Brain pericyte (primary cell): ENCODE data around the gene B3GLCT.
"Not testable (repeated sequence)": the region's sequence is repeated elsewhere in the genome, so short reads cannot be mapped to it uniquely, and the experiment has no call there.

Source experiments
- DNase-seq: peaks from one replicate; pipeline ENCODE4 v3.0.0-alpha.2; 2012; ENCODE audit warnings: low read depth, low spot score

B3GLCT gene

DNA sequence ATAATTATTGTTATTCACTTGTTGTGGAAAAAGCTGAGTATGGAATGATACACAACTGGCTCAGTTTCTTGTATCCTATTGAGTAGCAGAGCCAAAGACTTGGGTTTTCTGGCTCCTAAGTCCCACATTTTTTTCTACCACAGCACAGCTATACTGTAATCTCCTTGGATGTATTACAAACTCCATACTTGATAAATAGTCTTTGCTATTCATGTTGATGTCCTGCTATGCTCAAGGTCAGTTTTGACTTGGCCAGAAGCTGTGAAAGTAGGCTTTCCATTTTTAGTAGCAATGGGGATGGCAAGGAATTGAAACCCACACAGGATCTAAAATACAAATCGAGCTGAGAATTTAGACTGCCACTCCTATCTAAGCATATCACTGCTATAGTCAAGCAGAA is 79.1 kb downstream of the B3GLCT start:
- no peak for DNase-seq

- peak; percentile 68 for DNase-seq
Observed at GRCh38 chr13:31282741-31283455, 83.1 kb downstream of the B3GLCT start.

DNA sequence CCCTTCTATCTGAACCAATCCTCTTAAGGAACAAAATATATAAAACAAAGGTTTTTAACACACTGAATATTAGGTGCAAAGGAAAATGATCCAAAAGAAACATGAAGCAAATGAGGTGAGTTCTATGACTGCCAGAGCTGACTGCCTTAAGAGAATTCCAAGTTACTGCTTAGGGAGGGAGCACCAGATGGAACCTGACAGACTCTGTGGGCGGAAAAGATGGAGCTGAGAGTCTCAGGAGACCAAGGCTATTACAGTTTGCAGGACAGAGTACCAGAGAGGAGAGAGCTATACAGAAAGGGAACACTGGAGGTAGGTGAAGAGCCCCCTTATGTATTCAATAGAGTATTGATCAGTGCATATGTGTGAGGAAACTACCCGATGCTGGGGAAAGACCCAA is 87.2 kb downstream of the B3GLCT start:
- DNase-seq = no peak

GRCh38 chr13:31301119-31301518 is 101.3 kb downstream of the B3GLCT start:
- no peak for DNase-seq

- DNase-seq = no peak
Observed at GRCh38 chr13:31310356-31310755, 110.6 kb downstream of the B3GLCT start.

DNA sequence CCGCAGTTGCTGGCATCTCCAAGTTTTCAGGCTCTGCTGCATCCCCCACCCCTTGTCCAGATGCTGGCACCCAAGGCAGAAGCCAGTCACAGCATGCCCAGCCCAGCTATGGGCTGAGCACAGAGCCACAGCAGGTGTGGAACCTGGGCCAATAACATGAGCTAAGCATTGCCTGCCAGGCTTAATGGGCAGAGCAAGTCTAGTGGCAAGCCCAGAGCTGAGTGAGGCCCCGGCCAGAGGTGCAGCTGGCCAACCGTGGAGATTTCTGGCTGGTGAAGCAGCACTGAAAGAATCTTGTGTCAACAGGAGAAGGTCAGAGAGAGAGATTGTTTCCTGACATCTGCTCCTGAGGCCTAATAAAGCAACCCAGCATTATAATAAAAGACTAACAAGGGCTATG is 111.0 kb downstream of the B3GLCT start:
- no peak for DNase-seq

GRCh38 chr13:31311921-31312320 is 112.1 kb downstream of the B3GLCT start:
- no peak for DNase-seq

GRCh38 chr13:31314961-31315360 is 115.2 kb downstream of the B3GLCT start:
- DNase-seq = no peak

GRCh38 chr13:31320946-31321345 is 121.2 kb downstream of the B3GLCT start:
- no peak for DNase-seq

DNA sequence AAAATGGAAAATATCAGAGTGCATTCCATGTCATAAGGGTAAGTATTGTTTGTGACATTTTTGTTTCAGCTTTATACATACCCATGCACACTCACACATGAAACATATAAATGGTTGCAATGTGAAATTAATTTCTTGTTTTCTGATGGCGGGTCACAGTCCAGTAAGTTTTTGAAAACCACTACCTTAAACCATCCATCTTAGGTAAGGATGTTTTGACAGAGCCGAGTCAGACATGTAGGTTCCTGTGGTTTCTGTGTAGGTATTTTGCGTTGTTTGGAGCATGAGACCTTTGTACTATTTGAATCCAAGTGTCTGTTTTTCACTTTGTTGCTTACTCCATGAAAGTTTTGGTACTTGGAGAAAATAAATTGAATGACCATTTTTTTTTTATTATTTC is 121.7 kb downstream of the B3GLCT start:
- DNase-seq = no peak

DNA sequence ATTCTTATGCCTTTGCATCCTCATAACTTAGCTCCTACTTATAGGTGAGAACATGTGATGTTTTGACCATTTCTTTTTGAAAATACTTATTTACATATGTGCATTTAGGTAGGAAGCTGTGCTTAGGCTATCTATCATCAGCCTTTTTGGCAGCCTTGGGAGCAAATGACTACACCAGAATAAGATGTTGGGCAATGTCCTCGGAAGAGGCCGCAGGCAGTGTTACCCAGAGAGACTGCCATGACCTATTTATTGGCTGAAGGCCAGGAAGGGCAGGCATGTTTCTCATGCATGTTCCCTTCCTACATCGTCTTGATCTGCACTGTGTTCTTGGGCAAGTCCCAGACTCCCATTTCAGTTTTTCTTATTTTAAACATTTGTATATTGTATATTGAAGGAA is 122.3 kb downstream of the B3GLCT start:
- DNase-seq = peak; percentile 17

DNA sequence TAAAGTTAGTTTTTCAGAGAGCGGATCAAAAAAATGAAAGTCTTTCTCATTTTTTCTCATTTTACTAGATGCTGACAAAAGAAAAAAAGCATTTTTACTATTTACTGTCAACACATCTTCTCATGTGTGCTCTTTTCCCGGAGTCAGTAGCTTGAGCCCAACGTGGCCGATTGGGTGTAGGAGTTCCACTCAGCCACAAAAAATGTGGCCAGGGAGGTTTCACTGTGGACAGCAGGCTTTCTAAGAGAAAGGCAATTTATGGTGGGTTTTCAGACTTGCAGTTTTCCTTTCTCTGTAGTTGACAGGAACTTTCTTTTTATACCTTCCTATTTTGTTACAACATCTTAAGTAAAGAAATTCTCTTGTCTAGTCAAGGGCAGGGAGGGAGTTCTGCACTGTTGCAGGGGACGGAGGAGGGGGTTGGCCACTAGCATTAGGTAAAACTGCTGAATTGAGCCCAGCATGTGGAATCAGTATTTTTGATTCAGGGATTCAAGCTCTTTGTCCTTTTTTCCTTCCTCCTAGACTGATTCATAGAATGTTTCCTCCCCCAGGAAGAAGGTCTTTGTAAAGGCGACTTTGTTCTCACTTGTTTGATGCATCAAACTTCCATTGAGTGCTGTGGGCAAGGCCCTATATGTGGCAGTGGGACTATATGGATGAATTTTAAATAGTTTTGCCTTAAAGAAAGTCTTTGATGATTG is 123.1 kb downstream of the B3GLCT start:
- DNase-seq = no peak

- no peak for DNase-seq
Observed at GRCh38 chr13:31327182-31327860, 127.5 kb downstream of the B3GLCT start.

GRCh38 chr13:31328549-31329235 is 128.9 kb downstream of the B3GLCT start:
- peak; percentile 5 for DNase-seq

GRCh38 chr13:31330236-31330635 is 130.5 kb downstream of the B3GLCT start:
- DNase-seq = no peak

GRCh38 chr13:31331068-31331467 is 131.3 kb downstream of the B3GLCT start:
- DNase-seq = no peak

DNA sequence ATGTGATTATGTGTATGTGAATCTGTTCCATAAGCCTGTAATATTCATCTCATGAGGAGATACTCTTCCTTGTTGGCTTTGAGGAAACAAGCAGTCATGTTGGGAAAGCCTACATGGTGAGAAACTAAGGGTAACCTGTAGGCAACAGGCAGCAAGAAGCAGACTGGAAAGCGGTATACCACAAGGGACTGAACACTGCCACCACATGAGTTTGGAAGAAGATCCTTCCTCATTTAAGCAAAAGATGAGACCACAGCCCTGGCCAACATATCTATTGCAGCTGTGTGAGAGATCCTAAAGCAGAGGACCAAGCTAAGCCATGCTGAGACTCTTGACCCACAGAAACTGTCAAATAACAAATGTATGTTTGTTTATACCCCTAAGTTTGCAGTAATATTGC is 134.8 kb downstream of the B3GLCT start:
- no peak for DNase-seq

DNA sequence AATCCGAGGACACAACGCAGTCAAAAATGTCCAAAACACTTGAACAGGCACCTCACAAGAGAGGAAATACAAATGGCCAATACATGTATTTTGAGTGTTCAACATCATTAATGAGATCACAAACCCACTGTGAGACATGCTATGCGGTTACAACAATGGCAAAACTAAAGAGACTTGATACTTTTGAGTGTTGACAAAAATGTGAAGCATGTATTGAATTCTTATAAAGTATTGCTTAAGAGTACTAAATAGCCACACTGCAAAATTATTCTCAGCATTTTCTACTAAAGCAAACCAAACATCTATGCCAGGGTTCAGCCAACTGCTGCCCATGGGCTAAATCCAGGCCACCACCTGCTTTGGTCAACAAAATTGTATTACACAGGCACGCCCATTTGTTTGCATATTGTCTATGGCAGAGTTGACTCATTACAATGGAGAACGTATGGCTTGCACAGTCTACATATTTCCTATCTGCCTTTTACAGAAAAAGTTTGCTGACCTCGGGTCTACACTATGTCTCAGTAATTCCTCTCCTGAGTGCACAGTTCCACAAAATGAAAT is 135.3 kb downstream of the B3GLCT start:
- no peak for DNase-seq

DNA sequence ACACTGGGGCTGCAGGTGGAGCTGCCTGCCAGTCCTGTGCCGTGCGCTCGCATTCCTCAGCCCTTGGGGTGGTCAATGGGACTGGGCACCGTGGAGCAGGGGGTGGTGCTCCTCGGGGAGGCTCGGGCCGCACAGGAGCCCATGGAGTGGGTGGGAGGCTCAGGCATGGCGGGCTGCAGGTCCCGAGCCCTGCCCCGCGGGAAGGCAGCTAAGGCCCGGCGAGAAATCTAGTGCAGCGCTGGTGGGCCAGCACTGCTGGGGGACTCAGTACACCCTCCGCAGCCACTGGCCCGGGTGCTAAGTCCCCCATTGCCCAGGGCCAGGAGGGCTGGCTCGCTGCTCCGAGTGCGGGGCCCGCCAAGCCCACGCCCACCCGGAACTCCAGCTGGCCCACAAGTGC is 139.8 kb downstream of the B3GLCT start:
- not testable (repeated sequence) for DNase-seq

GRCh38 chr13:31340848-31341247 is 141.1 kb downstream of the B3GLCT start:
- DNase-seq = not testable (repeated sequence)

DNA sequence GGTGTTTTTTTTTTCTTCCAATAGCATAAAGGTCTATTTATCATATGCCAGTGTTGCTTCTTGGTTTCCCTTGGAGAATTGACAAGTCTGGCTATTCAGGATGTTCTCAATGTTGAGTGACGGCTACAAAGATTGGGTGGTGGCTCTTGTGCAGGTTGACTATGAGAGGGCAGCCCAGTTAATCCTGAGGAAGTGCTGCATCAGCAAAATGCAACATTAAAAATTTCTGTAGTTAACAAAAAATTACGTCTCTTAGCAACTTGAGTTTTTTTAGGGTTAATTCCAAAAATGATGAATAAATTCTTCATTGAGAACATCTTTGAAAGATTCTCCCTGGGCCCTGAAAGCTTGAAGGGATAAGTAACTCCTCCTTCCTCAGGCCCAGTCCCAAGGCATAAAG is 147.1 kb downstream of the B3GLCT start:
- no peak for DNase-seq

DNA sequence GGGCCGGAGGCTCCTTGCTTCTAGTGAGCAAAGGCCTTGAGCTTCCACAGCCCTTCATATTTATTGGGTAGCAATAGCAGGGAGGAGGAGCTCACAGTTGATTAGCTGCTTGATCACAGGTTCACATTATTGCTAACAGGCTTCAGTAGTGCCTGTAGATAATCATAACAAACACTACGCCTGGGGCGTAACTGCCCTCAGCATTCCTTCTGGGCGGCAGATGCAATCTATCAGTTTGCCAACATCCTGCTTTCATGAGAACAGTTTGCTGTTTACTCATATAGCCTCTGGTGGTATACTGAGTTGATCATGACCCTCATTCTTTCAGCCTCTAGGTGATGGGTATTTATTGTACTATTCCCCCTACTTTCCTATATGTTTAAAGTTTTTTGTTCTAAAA is 149.4 kb downstream of the B3GLCT start:
- no peak for DNase-seq
